Mucosa of rectum (tissue), 2 donors: Measurements from ENCODE around the gene NPPB.

ENCODE experiments used
- H3K27ac ChIP-seq, 2 donors: one replicate each; pipeline ENCODE4 v1.7.0; 2013; ENCODE audit warnings: inconsistent platforms in 2 of 2, low read depth in 2 of 2, low read length in 2 of 2
- H3K27me3 ChIP-seq, 2 donors: one replicate each; pipeline ENCODE4 v1.7.0; 2013; ENCODE audit warnings: low read length in 2 of 2; ENCODE audit not compliant: control insufficient read depth in 2 of 2, insufficient read depth in 2 of 2
- H3K36me3 ChIP-seq, 2 donors: one replicate each; pipeline ENCODE4 v1.7.0; 2013; ENCODE audit warnings: low read length in 2 of 2; ENCODE audit not compliant: control insufficient read depth in 2 of 2, insufficient read depth in 2 of 2
- H3K4me1 ChIP-seq, 2 donors: one replicate each; pipeline ENCODE4 v1.7.0; 2013; ENCODE audit warnings: low read length in 2 of 2, mild to moderate bottlenecking in 1 of 2; ENCODE audit not compliant: control insufficient read depth in 2 of 2, insufficient read depth in 2 of 2
- H3K4me3 ChIP-seq, 2 donors: one replicate each; pipeline ENCODE4 v1.7.0; 2013; ENCODE audit warnings: low read length in 2 of 2
- H3K9ac ChIP-seq, 2 donors: one replicate each; pipeline ENCODE4 v1.7.0; 2013; ENCODE audit warnings: low read length in 2 of 2, low read depth in 1 of 2, mild to moderate bottlenecking in 1 of 2
- H3K9me3 ChIP-seq, 2 donors: one replicate each; pipeline ENCODE4 v1.7.0; 2013; ENCODE audit warnings: low read length in 2 of 2; ENCODE audit not compliant: control insufficient read depth in 2 of 2
- donor health status: healthy.
- donor health status: Normal muscosa, but diverticular disease.

The NPPB gene

DNA sequence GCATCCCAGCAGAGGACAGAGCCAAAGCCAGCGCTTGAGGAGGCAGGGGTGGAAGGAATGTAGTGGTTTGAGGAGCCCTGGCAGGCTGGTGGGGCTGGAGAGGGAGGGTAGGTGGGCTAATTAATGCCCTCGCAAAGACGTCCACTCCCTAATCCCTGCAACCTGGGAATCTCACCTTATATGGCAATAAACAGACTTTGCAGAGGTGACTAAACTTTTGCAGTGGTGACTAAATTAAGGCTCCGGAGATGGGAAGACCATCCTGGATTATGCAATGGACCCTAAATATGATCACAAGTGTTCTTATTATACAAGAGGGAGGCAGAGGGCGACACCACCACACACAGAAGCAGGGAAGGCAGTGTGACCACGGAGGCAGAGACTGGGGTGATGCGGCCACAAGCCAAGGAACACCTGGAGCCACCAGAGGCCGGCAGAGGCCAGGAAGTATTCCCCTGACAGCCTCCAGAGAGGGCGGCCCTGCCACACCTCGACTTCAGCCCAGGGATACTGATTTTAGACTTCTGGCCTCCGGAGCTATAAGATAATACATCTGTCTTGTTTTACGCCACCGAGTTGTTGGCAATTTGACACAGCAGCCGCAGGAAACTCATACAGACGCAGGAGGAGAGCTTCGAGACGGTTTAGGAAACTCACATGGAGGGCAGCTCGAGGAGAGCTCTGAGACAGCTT, 23.1 kb upstream of the NPPB start:
- H3K9me3 ChIP-seq, result no peaks in the 10 kb centered on the region
- H3K27me3 ChIP-seq, result no peaks in the 10 kb centered on the region
- no peaks in the 10 kb centered on the region for H3K36me3 ChIP-seq
- no peak overlapping the region for H3K27ac ChIP-seq
- H3K9ac ChIP-seq, result no peak overlapping the region
- H3K4me1 ChIP-seq, result no peaks in the 10 kb centered on the region
- no peak overlapping the region for H3K4me3 ChIP-seq

DNA sequence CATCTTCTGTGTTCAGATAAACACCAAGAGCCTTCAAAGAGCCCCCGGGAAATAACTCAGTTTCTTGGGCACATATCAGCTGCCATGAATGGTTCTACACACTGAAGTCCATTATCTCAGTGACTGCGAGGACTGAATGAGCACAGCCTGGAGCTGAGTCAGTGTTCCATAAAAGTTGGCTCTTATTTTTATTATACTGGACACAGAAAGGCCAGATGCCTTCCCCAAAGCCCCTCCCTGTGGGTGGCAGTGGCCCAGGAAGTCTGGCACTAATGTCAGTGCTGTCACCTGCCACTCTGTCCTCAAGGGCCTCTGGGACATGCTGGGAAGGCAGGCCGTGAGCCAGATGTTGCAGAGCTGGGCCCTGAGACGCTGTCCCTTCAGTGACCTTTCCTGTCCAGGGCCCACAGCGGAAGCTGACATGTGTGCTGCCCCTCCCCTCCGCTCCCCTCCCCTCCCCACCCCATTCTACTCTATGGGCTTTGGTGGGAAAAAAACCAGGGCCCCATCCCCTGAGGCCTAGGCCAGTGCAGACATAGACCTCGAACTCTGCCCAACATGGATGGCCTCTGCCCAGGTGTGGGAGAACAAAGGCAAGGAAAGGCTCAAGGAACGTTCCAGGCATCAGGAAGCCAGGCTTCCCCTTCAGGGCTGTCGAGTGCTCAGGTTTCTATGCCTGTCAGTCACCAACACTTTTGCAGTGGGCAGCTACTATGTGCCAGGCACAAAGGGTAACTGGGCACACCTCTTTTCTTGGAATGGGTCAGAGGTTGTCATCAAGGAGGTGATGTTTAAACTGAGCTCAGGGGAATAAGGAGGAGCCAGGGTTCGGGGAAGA, 22.4 kb upstream of the NPPB start:
- Histone ChIP-seq H3K27ac (no peak overlapping the region), H3K9me3 (no peaks in the 10 kb centered on the region), H3K36me3 (no peaks in the 10 kb centered on the region), H3K27me3 (peaks cover 0 to 3% of the 10 kb centered on the region in 2 donors), H3K9ac (no peak overlapping the region), H3K4me3 (no peak overlapping the region), H3K4me1 (no peaks in the 10 kb centered on the region)

DNA sequence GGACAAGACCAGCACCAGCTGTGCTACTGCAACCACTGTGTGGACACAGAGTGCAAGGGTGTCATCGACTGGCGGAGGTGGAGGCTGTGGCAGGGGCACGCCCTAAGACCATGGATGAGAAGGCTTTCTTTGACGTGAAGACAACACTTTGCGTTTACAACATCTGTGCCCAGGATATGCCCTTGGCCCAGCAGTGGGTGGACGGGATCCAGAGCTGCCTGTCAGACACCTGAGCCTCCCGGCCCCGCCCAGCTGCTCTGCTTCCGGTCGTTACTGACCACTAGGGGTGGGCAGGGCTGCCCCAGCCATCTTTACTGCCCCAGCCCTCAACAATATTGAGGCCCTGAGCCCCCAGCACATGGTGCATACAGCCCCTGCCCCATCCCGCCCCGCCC, 21.4 kb upstream of the NPPB start:
- H3K4me3 ChIP-seq, result no peak overlapping the region
- no peaks in the 10 kb centered on the region for H3K9me3 ChIP-seq
- H3K4me1 ChIP-seq, result no peaks in the 10 kb centered on the region
- no peak overlapping the region for H3K27ac ChIP-seq
- H3K27me3 ChIP-seq, result peaks cover 0 to 3% of the 10 kb centered on the region in 2 donors
- H3K36me3 ChIP-seq, result no peaks in the 10 kb centered on the region
- H3K9ac ChIP-seq, result no peak overlapping the region

DNA sequence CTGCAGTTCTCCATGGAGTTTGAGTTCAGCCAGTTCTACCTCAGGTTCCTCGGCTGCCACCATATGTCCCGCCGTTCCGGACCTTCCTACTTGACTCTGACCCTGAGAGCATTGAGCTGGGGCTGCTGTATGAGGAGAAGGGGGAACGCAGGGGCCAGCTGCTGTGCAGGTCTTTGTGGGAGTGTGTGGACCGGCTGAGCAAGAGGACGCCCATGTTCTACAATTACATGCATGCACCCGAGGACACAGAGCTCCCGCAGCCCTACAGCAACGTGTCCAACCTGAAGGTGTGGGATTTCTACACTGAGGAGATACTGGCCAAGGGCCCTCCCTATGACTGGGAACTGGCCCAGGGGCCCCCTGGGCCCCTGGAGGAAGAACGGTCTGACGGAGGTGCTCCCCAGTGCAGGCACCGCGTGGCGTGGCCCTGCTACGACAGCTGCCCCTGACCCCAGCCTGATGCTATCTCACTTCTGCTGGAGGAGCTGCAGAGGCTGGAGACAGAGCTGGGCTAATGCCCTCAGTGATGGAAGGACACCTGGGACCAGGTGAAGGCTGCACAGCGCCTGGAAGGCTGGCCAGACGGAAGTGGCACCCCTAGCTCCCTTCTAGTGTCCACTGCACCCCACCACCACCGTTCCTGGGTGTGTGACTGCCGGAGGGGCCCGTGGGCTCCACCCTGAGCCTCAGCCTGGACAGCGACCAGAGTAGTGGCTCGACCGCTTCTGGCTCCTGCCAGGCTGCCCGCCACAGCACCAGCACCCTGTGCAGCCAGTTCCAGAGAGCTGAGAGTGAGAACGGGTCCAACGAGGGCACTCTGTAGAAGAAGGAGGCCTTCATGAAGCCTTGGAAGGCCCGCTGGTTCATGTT, 20.8 kb upstream of the NPPB start:
- Histone ChIP-seq H3K4me3 (no peak overlapping the region), H3K4me1 (no peaks in the 10 kb centered on the region), H3K27ac (no peak overlapping the region), H3K36me3 (no peaks in the 10 kb centered on the region), H3K27me3 (peaks cover 0 to 3% of the 10 kb centered on the region in 2 donors), H3K9me3 (no peaks in the 10 kb centered on the region), H3K9ac (no peak overlapping the region)

DNA sequence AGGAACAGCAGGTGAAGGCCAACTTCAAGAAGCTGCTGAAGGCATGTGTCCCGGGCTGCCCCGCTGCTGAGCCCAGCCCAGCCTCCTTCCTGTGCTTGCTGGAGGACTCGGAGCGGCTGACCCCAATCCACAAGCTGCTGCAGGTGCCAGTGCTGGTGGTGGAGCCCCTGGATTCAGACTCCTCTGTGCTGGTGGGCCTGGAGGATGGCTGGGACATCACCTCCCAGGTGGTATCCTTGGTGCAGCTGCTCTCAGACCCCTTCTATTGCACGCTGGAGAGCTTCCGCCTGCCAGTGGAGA, 20.1 kb upstream of the NPPB start:
- H3K27ac ChIP-seq, result no peak overlapping the region
- H3K9me3 ChIP-seq, result no peaks in the 10 kb centered on the region
- H3K36me3 ChIP-seq, result no peaks in the 10 kb centered on the region
- H3K9ac ChIP-seq, result no peak overlapping the region
- H3K4me3 ChIP-seq, result no peak overlapping the region
- H3K4me1 ChIP-seq, result no peaks in the 10 kb centered on the region
- peaks cover 0 to 3% of the 10 kb centered on the region in 2 donors for H3K27me3 ChIP-seq

DNA sequence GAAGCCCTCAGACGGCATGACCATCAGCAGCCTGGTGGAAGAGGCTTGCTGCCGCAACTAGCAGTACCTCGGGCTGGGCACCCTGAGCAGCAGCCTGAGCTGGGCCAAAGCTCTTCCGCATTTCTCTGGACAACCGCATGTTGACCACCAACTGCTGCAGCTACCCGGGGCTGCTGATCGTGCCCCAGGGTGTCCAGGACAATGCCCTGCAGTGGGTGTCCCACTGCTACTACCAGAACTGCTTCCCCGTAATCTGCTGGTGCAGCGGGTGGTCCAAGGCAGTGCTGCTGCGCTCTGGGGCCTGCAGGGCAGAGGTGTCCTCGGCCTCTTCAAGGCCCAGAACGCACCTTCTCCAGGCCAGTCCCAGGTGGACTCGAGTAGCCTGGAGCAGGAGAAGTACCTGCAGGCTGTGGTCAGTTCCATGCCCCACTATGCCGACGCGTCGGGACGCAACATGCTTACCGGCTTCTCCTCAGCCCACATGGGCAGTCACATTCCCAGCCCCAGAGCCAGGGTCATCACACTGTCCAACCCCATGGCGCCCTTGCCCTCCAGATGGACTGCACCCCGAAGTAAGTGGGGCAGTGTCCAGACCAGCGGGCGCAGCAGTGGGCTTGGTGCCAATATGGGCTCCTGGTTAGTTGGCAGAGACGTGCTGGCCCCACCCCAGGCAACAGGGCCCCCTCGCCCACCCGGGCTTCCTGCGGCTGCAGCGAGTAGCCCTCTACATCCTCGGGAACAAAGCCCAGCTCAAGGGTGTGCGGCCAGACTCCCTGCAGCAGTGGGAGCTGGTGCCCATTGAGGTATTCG, 19.5 kb upstream of the NPPB start:
- no peak overlapping the region for H3K4me3 ChIP-seq
- H3K9me3 ChIP-seq, result no peaks in the 10 kb centered on the region
- H3K4me1 ChIP-seq, result no peaks in the 10 kb centered on the region
- H3K27me3 ChIP-seq, result peaks cover 0 to 3% of the 10 kb centered on the region in 2 donors
- H3K27ac ChIP-seq, result no peak overlapping the region
- no peak overlapping the region for H3K9ac ChIP-seq
- no peaks in the 10 kb centered on the region for H3K36me3 ChIP-seq

DNA sequence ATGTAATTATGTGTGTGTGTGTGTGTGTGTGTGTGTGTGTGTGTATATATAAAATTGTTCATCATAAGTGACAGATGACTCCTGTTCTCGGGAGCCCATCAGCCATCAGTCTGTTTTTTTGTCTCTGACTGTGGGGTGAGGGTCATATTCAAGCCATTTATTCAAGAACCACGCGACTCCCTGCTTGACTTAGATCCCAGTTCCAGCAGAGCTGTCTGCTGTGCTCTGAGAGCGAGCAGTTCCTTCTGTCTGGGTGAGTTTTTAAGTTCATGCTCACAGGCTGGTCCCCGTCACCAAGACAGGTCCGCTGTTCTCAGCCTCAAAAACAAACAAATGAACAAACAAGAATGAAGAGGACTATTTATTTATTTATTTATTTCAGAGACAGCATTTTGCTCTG, 18.3 kb upstream of the NPPB start:
- no peak overlapping the region for H3K27ac ChIP-seq
- H3K9ac ChIP-seq, result no peak overlapping the region
- no peaks in the 10 kb centered on the region for H3K9me3 ChIP-seq
- H3K27me3 ChIP-seq, result peaks cover 0 to 3% of the 10 kb centered on the region in 2 donors
- no peaks in the 10 kb centered on the region for H3K4me1 ChIP-seq
- H3K4me3 ChIP-seq, result no peak overlapping the region
- no peaks in the 10 kb centered on the region for H3K36me3 ChIP-seq

DNA sequence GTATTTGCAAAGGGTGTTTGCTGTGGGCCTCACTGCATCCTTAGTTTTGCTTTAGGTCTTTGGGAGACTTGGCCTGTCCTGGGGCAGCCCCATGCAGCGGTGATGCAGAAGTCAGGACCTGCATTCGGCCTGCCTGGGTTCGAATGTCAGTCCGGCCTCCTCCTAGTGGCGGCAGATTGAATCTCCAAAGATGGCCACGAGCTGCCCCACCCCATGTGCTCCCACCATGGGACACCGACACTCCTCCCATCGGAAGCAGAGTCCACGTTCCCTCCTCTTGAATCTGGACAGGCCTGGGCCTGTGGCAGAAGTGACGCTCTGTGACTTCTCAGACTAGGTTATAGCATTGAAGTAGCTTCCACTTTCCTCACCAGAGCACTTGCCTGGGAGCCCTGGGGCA, 16.3 kb upstream of the NPPB start:
- H3K27ac ChIP-seq, result no peak overlapping the region
- no peaks in the 10 kb centered on the region for H3K9me3 ChIP-seq
- no peaks in the 10 kb centered on the region for H3K36me3 ChIP-seq
- no peak overlapping the region for H3K9ac ChIP-seq
- no peak overlapping the region for H3K4me3 ChIP-seq
- H3K27me3 ChIP-seq, result peaks cover 0 to 3% of the 10 kb centered on the region in 2 donors
- H3K4me1 ChIP-seq, result no peaks in the 10 kb centered on the region

DNA sequence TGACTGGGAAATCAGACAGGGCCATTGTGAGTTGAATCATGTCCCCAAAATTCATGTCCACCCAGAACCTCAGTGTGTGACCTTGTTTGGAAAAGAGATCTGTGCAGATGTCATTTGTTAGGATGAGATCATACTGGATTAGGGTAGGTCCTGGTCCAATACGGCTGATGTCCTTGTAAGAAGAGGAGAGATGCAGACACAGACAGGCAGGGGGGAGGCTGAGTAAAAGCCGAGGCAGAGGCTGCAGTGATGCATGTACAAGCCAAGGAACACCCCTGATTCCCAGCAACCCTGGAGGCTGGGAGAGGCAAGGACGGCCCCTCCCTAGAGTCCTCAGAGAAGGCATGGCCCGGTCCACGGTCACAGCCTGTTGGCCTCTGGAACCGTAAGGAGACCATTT, 15.9 kb upstream of the NPPB start:
- Histone ChIP-seq H3K4me1 (no peaks in the 10 kb centered on the region), H3K36me3 (no peaks in the 10 kb centered on the region), H3K27me3 (peaks cover 0 to 3% of the 10 kb centered on the region in 2 donors), H3K4me3 (no peak overlapping the region), H3K9ac (no peak overlapping the region), H3K9me3 (no peaks in the 10 kb centered on the region), H3K27ac (no peak overlapping the region)
